Tongue (tissue), 1 donor: ENCODE results near the gene MIXL1. TPM values are rescaled to one million over a fixed set of nuclear protein-coding genes. Genes with fewer than 3 reads are reported as not detected.

ENCODE experiments used
- total RNA-seq: library from RNA; depleted of rRNA; stranded (reverse); fragments of >200 nt; gene quantifications from one replicate; pipeline ENCODE4 v1.2.3, GENCODE V29; 2014

MIXL1 gene
- total RNA-seq, 1 donor from 2014 or later: not detected

Other genes with a start within 250 kb of the MIXL1 start
- gene SDE2, start 224.3 kb upstream of the MIXL1 start, total RNA-seq: 39.7 TPM
- gene H3-3A, start 160.9 kb upstream of the MIXL1 start, total RNA-seq: 482 TPM
- 69.0 TPM for gene ACBD3, start 36.9 kb upstream of the MIXL1 start, total RNA-seq
- gene LIN9, start 85.5 kb downstream of the MIXL1 start, total RNA-seq: 9.1 TPM
- gene PARP1, start 184.4 kb downstream of the MIXL1 start, total RNA-seq: 150 TPM